ENCODE data around the gene CLIC4. TPM values are rescaled to one million over a fixed set of nuclear protein-coding genes. Genes with fewer than 3 reads are reported as not detected.
A peak's percentile ranks its signal among the peaks of the same experiment; 100 is the strongest.

Gene CLIC4
- total RNA-seq, 1 donor from 2014 or later: 200 TPM

DNA sequence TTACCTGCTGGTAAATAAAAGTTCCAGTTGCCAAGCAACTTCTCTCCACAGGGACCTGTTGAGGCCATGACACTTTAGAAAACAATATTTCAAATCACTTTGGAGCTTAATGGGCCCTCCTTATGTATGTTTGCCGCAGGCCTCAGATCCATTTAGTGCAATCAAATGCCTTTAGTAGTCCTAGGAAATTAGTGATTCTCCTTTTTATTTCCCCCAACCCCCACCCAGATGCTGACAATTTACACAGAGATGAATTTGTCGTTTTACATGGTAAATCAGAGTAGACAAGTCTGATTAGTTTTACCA lies 83.6 kb downstream of the CLIC4 start:
- no peak for TF ChIP-seq CTCF (IDR thresholded peaks at IDR 0.05)
- Histone ChIP-seq H3K27me3 (no peaks in the 10 kb centered on the region), H3K9me3 (no peaks in the 10 kb centered on the region), H3K4me1 (peaks cover 33% of the 10 kb centered on the region), H3K4me3 (no peak overlapping the region), H3K27ac (no peak overlapping the region), H3K36me3 (peaks cover 4% of the 10 kb centered on the region)
- ATAC-seq (no peak), DNase-seq (no peak)
- intact Hi-C loops (cut with DNase I): loop anchor here (5.0 kb wide), 1 partner anchor 142 kb away; no protein-coding TSS in a partner anchor

DNA sequence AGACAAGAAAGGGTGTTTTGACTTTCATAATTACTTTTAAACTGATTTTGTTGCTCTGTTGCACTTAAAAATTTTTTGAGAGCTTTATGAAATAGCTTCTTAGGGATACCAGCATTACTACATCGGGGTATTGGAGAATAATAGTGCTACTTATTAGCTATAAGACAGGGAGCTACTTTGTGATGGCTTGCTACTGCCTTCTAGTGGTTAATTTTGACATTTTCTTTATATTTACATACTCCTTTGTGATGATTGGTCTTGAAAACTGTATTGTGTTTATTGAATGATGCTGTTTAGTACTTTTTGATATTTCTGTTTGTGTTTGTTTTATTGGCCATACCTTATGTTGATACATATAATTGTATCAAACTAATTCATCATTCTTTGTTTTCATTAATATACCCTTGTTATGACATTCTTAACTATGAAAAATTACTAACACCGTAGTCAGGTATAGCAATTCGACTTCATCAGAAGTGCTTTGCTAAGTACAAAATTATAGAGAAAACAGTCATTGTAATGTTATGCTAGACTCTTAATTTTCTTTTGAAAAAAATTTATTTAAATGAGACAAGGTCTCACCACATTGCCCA lies 85.5 kb downstream of the CLIC4 start:
- peaks cover 33% of the 10 kb centered on the region for H3K4me1 ChIP-seq
- DNase-seq (no peak), ATAC-seq (peak; percentile 82)
- H3K4me3 ChIP-seq: no peak overlapping the region
- H3K9me3 ChIP-seq: no peaks in the 10 kb centered on the region
- H3K27me3 ChIP-seq: no peaks in the 10 kb centered on the region
- peak; percentile 82 for TF ChIP-seq CTCF (IDR thresholded peaks at IDR 0.05)
- intact Hi-C loops (cut with DNase I): no loop called here
- H3K27ac ChIP-seq: no peak overlapping the region
- peaks cover 4% of the 10 kb centered on the region for H3K36me3 ChIP-seq

DNA sequence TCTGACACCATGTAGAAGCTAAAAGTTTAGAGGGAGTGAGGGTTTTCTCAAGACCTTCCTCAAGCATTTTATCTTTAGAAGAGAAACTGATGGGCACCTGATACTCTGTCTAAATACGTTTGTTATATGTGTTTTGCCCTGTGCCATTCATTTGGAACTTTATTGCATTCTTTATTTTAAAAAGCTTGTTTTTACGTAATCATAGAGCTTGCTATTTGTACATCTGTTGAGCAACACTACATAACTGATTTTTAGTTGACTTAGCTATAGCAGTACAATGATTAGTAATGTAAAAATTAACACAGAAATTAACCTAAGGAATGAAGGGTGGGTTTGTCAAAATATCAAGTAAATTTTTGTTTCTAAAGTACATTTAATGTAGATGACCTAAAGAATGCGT lies 96.3 kb downstream of the CLIC4 start:
- no peak overlapping the region for H3K27ac ChIP-seq

DNA sequence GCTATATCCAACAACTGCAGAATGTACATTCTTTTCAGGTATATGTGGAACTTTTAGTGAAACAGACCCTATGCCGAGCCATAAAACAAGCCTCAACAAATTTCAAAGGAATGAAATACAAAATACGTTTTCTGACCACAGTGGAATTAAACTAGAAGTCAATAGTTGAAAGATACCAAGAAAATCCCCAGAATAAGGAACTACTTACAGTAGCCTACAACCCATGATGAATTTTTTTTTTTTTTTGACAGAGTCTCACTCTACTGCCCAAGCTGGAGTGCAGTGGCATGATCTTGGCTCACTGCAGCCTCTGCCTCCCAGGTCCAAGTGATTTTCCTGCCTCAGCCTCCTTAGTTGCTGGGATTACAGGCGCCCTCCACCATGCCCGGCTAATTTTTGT lies 101.4 kb downstream of the CLIC4 start:
- Histone ChIP-seq H3K9me3 (no peaks in the 10 kb centered on the region), H3K27me3 (no peaks in the 10 kb centered on the region), H3K27ac (no peak overlapping the region), H3K4me3 (no peak overlapping the region), H3K36me3 (peaks cover 26% of the 10 kb centered on the region), H3K4me1 (peaks cover 17% of the 10 kb centered on the region)
- ATAC-seq (no peak), DNase-seq (no peak)
- intact Hi-C loops (cut with DNase I): no loop called here
- no peak for TF ChIP-seq CTCF (IDR thresholded peaks at IDR 0.05)

More for the DNA sequence above, 96.3 kb downstream of the CLIC4 start:
- Histone ChIP-seq H3K4me1 (no peaks in the 10 kb centered on the region), H3K27me3 (no peaks in the 10 kb centered on the region), H3K4me3 (no peak overlapping the region), H3K36me3 (peaks cover 48% of the 10 kb centered on the region), H3K9me3 (no peaks in the 10 kb centered on the region)
- no peak for TF ChIP-seq CTCF (IDR thresholded peaks at IDR 0.05)
- DNase-seq (no peak), ATAC-seq (no peak)
- intact Hi-C loops (cut with DNase I): no loop called here

- peak; percentile 95 for TF ChIP-seq CTCF (IDR thresholded peaks at IDR 0.05)
- Histone ChIP-seq H3K36me3 (peaks cover 16% of the 10 kb centered on the region), H3K27ac (peak overlapping the region; percentile 67), H3K9me3 (no peaks in the 10 kb centered on the region), H3K4me3 (peak overlapping the region; percentile 44), H3K27me3 (no peaks in the 10 kb centered on the region), H3K4me1 (peaks cover 17% of the 10 kb centered on the region)
- DNase-seq (peak; percentile 95), ATAC-seq (peak; percentile 96)
- intact Hi-C loops (cut with DNase I): no loop called here
Measured at GRCh38 chr1:24847995-24848881, 103.0 kb downstream of the CLIC4 start.
